ENCODE data around the gene CCDC112.

DNA sequence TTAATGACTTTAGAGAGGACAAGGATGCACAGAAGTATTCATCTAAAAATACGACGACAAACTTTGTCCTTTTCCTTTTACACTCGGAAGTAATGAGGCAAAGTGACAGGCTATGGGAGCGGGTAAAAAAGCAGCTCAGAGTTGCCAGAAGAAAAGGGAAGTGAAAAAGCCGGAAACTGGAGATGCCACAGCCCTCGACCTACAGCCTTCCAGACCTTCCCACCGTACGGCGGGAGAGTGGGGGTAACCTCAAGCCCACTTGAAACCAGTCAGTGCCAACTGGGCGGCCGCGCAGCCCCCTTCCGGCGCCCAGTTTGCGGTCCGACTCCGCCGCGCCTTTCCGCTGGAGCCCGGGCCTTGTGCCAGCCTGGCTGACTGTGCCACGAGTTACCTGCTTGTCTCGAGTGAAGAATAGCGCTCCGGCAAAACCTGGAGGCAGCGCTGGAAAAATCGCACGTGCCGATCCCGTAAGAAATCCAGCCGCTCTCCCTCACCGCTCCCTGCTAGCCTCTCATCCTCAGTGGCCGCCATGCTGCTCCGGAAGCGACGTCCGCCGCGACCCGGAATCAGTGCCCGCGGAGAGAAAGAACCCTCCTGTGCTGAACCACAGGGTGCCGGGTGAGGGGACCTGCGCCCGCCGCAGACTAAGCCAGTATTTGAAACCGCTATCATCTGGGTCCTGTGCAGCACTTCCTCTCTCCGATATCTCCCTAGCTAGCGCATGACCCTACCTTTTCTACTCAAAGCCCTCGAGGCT, 34.0 kb downstream of the CCDC112 start, which contains the start of gene PGGT1B:
- TF ChIP-seq, protein P1, sequence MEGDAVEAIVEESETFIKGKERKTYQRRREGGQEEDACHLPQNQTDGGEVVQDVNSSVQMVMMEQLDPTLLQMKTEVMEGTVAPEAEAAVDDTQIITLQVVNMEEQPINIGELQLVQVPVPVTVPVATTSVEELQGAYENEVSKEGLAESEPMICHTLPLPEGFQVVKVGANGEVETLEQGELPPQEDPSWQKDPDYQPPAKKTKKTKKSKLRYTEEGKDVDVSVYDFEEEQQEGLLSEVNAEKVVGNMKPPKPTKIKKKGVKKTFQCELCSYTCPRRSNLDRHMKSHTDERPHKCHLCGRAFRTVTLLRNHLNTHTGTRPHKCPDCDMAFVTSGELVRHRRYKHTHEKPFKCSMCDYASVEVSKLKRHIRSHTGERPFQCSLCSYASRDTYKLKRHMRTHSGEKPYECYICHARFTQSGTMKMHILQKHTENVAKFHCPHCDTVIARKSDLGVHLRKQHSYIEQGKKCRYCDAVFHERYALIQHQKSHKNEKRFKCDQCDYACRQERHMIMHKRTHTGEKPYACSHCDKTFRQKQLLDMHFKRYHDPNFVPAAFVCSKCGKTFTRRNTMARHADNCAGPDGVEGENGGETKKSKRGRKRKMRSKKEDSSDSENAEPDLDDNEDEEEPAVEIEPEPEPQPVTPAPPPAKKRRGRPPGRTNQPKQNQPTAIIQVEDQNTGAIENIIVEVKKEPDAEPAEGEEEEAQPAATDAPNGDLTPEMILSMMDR (IDR thresholded peaks at IDR 0.05) = no peak
- TF ChIP-seq POLR2A (IDR thresholded peaks at IDR 0.05) (no peak), EP300 (IDR thresholded peaks at IDR 0.05) (no peak)

Measured in ovary (tissue), 3 donors.